IPS-11a (cell line): ENCODE results near the gene GRIN1.
"Not testable (repeated sequence)": the region's sequence is repeated elsewhere in the genome, so short reads cannot be mapped to it uniquely, and the experiment has no call there.

Source experiments
- H3K4me3 ChIP-seq: one replicate; pipeline ENCODE4 v1.5.1; 2013; ENCODE audit warnings: low read depth, low read length, control low read depth

The GRIN1 gene

DNA sequence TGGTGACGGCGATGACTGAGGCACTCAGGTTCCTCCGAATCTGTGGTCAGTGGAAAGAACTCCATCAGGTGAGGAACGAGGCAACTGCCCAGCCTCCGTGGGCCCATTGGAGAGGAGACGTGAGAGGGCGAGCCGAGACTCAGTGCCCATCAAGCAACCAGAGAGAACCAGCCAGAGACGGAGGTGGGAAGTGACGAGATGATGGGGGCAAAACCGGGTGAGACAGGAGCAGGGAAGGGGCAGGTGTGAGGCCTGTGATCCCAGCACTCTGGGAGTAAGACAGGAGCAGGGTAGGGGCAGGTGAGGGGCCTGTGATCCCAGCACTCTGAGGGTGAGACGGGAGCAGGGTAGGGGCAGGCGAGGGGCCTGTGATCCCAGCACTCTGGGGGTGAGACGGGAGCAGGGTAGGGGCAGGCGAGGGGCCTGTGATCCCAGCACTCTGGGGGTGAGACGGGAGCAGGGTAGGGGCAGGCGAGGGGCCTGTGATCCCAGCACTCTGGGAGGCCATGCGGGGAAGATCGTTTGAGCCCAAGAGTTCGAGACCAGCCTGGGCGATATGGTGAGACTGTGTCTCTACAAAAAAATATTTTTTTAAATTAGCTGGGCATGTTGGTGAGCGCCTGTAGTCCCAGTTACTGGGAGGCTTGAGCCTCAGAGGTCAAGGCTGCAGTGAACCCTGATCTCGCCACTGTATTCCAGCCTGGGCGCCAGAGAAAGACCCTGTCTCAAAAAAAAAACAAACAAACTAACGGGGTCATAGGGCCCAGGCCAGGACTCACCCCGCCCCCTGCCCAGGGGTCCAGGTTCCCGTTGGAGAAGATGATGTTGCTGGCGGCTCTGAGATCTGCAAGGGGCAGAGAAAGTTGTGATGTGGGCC lies 27.8 kb upstream of the GRIN1 start:
- no peak overlapping the region for H3K4me3 ChIP-seq

GRCh38 chr9:137111788-137112563 lies 27.0 kb upstream of the GRIN1 start:
- no peak overlapping the region for H3K4me3 ChIP-seq

DNA sequence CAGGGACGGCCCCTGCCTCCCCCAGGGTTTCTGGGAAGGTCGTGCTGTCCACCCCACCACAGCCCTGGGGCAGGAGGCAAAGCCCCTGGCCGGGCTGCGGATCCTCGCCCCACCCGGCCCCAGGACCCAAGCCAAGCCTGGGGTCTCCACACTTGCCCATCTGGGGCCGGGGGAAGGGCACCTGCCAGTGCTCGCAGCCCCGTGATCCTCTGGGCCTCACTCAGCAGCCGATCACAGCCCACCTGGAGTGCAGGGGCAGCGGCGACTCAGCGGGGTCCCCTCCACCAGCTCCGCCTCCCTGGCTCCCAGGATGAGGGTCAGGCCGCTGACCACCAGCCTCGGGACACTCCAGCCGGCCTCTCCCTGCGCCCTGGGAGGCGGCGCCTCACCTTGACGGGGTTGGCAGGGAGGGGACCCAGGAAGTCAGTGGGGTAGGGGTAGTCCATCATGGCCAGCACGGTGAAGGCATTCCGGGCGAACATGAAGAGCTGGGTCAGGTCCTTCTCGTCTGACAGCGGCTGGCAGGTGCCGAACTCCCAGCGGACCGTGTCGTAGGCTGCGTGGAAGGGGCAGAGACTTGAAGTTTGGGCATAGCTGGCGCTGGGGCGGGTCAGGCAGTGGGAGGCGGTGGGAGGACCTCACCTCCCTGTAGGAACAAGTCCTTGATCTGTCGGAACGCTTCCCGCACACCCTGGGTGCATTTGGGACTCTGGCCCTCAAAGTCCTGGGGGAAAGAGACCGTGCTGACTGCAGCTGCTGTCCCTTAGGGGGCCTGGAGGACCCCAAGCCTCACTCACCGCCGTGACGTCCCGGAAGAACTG lies 26.2 kb upstream of the GRIN1 start:
- H3K4me3 ChIP-seq, result no peak overlapping the region

DNA sequence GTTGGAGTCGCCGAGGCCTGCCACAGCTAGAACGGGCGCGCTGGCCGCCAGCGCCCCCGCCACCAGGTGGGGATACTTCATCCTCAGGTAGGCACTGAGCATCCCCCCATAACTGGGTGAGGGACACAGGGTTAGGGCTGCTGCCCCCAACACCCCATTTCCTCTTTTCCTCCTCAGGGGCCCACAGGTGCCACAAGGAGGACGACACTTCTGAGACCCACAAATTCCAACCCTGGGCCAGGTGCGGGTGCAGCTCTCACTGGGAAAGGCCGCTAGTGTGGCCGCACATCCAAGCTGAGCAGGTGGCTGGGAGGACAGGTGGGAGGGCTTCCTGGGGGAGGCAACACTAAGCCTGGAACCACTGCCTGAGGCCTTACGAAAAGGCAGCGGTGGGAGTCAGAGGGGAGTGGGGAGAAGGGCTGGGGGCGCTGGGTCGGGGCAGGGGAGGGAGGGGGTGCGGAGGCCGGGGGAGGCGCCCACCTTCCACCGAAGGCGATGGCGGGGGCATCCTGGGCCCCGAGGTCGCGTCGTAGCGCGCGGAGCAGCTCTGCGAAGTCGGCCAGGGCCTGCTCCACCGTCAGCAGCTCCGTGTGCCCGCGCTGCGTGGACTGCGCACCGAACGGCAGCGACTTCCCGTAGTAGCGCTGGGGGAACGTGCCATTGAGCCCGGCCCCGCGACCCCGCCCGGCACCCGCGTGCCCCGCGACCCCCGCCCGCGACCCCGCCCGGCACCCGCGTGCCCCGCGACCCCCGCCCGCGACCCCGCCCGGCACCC lies 25.4 kb upstream of the GRIN1 start:
- no peak overlapping the region for H3K4me3 ChIP-seq

DNA sequence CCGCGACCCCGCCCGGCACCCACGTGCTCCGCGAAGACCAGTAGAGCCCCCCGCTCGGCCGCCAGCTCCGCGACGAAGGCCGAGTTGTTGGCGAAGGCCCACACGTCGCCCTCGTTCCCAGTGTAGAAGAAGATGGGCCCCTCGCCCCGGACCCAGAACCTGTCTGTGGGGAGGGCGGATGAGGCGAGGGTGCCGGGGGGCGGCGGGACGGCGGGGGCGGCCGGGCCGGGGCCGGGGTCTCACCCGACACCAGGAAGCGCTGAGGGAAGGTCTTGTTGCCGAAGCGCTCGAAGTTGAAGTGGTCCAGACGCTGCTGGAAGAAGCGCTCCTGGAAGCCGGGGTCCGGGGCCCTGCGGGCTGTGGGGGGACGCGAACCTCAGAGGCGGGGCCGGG lies 24.7 kb upstream of the GRIN1 start:
- no peak overlapping the region for H3K4me3 ChIP-seq

DNA sequence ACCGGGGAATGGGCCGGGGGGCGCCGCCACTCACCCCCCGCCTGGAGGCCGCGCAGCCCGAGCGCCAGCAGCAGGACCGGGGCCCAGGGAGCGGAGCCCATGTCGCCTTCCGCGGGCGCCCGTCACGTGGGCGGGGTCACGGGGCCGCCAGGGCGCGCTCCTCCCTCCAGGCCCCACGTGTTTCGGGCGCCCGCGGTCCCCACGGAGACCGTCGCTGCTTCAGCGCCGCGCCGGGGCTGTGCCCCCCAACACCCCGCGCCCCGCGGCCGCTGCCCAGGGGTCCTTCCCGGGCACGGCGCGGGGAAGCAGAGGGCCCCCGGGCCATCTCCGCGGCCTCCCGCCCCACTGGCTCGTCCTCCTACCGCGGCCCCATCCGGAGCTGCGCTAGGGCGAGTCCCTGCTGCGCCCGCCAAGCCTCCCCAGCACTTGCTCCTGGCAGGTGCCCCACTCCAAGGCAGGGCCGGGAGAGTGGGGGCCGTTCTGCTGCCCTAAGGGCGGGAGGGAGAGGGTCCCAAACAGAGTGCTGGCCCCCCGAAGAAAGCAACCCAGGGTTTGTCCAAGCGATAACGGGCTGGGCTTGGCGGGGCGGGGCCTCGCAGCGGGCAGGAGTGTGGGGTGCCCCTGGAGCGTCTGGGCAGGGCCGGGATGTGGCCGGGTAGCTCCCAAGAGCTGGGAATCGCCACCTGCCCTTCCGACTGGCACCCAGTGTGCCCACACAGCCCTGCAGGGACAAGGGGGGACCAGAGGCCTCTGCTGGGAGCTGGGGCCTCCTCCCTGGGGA lies 24.2 kb upstream of the GRIN1 start, which contains the start of gene DPP7:
Gene DPP7 (minus strand): TSS at position 121 of the 781 bp plus-strand sequence. CDS start 20 bp downstream, at position 101.
- H3K4me3 ChIP-seq, result peak within 1 kb of the TSS; percentile 8

GRCh38 chr9:137115394-137116026 lies 23.4 kb upstream of the GRIN1 start:
- H3K4me3 ChIP-seq, result no peak overlapping the region

DNA sequence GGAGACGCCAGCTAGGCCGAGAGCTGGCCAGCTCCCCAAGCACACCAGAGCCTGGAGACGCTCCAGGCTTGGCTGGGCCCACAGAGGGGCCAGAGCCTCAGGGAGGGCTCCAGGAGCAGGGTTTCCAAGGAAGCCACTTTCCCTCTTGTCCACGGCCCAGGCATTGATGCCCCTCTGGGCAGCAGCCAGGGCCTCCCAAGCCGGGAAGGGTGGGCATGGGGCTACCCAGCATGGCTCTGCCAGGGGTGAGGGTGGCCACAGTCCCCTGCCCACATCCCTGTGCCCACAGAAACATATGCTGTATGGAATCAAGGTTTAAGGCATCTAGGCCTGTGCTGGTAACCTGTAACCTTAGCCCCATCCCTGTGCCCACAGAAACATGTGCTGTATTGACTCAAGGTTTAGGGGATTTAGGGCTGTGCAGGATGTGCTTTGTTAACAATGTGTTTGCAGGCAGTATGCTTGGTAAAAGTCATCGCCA lies 22.9 kb upstream of the GRIN1 start:
- H3K4me3 ChIP-seq, result no peak overlapping the region

DNA sequence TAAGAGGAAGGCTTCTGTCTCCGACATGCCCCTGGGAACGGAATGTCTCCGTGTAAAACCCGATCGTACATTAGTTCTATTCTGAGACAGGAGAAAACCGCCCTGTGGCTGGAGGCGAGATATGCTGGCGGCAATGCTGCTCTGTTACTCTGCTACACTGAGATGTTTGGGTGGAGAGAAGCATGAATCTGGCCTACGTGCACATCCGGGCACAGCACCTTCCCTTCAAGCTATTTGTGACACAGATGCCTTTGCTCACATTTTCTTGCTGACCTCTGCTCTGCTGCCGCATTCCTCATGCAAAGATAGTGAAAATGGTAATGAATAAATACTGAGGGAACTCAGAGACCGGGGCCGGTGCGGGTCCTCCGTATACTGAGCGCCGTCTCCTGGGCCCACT lies 22.2 kb upstream of the GRIN1 start:
- no peak overlapping the region for H3K4me3 ChIP-seq

- H3K4me3 ChIP-seq, result no peak overlapping the region
These were observed 21.7 kb upstream of the GRIN1 start for GRCh38 chr9:137117269-137117731.

GRCh38 chr9:137118092-137118603 lies 20.8 kb upstream of the GRIN1 start:
- not testable (repeated sequence) for H3K4me3 ChIP-seq

DNA sequence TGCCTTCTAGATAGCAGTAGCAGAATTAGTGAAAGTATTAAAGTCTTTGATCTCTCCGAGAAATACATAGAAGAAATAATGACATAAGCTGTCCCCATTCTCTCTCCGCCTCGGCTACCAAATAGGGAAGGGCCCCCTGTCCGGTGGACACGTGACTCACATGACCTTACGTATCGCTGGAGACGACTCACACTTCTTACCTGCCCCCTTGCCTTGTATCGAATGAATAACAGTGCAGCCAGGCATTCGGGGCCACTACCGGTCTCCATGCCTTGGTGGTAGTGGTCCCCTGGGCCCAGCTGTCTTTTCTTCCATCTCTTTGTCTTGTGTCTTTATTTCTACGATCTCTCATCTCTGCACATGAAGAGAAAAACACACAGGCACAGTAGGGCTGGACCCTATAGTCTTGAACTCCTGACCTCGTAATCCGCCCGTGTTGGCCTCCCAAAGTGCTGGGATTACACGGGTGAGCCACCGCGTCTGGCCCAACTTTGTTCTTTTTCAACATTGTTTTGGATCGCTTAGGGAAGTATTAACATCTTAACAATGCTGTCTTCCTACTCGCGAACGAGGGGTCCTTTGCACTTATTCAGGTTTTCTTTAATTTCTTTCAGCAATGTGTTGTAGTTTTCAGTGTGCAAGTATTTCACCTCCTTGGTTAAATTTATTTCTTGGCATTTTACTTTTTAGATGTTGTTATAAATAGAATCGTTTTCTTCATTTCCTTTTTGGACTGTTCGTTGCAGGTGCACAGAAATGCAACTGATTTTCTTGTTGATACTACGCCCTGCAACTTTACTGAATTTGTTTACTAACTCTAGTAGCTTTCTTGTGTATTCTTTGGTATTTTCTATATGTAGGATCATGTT lies 16.8 kb upstream of the GRIN1 start:
- not testable (repeated sequence) for H3K4me3 ChIP-seq

GRCh38 chr9:137122796-137123467 lies 16.0 kb upstream of the GRIN1 start:
- H3K4me3 ChIP-seq, result not testable (repeated sequence)

- H3K4me3 ChIP-seq, result no peak overlapping the region
These were observed 15.5 kb upstream of the GRIN1 start for GRCh38 chr9:137123468-137123837.

DNA sequence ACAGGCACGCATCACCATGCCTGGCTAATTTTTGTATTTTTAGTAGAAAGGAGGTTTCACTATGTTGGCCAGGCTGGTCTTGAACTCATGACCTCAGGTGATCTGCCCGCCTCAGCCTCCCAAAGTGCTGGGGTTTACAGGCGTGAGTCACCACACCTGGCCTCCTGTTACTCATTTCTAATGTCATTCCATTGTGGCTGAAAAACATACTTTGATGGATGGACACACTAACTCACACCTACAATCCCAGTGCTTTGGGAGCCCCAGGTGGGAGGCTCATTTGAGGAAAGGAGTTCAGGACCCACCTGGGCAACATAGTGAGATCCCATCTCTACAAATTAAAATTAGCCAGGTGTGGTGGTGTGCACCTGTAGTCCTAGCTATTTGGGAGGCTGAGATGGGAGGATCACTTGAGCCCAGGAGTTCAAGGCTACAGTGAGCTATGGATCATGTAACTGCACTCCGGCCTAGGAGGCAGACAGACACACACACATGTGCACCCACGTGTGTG lies 14.9 kb upstream of the GRIN1 start:
- not testable (repeated sequence) for H3K4me3 ChIP-seq

- no peak overlapping the region for H3K4me3 ChIP-seq
These were observed 12.2 kb upstream of the GRIN1 start for GRCh38 chr9:137126786-137127185.
